ENCODE measurements around the gene ADPGK.

DNA sequence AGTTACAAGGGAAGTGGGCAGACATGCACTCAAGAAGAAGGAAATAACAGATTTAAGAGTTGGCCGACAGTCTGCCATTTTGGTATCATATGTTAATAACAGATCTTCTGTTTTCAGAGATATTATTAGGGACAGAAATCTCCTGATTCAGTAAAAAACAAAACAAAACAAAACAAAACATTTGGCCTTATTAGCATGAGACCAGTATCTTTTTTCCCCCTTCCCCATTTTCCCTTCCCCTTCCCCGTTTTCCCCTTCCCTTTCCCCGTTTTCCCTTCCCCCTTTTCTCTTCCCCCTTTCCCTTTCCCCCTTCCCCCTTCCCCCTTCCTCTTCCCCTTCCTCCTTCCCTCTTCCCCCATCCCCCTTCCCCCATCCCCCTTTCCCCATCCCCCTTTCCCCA lies 58.1 kb downstream of the ADPGK start:
- TF ChIP-seq, protein P1, sequence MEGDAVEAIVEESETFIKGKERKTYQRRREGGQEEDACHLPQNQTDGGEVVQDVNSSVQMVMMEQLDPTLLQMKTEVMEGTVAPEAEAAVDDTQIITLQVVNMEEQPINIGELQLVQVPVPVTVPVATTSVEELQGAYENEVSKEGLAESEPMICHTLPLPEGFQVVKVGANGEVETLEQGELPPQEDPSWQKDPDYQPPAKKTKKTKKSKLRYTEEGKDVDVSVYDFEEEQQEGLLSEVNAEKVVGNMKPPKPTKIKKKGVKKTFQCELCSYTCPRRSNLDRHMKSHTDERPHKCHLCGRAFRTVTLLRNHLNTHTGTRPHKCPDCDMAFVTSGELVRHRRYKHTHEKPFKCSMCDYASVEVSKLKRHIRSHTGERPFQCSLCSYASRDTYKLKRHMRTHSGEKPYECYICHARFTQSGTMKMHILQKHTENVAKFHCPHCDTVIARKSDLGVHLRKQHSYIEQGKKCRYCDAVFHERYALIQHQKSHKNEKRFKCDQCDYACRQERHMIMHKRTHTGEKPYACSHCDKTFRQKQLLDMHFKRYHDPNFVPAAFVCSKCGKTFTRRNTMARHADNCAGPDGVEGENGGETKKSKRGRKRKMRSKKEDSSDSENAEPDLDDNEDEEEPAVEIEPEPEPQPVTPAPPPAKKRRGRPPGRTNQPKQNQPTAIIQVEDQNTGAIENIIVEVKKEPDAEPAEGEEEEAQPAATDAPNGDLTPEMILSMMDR (IDR thresholded peaks at IDR 0.05): no peak
- TF ChIP-seq ZFX (IDR thresholded peaks at IDR 0.05; ENCODE audit: borderline replicate concordance): no peak
